GM12878 (cell line): ENCODE data around the gene EIF1AD. TPM values are rescaled to one million over a fixed set of nuclear protein-coding genes. Genes with fewer than 3 reads are reported as not detected.

Experiments used
- ATAC-seq: fragments of 200-7000 bp; cut with Tn5 transposase; 3 replicates; pipeline ENCODE4 v1.9.1; 2020; ENCODE audit warnings: mild to moderate bottlenecking, moderate library complexity
- BruUV-seq: library from RNA; stranded (reverse); fragments of 400-500 nt; replicated peaks from 2 replicates; lab custom pipeline; 2021; lab: Mats Ljungman, UMichigan
- CTCF ChIA-PET: fragments of 300-600 bp; sonication (Branson Sonifier 250); formaldehyde crosslinking; extraction: SDS; loops from one replicate; lab custom pipeline; 2021; ENCODE audit warnings: inconsistent platforms; lab: Yijun Ruan, JAX
- POLR2A ChIA-PET: fragments of 350-600 bp; formaldehyde crosslinking; extraction: SDS; loops from one replicate; lab custom pipeline; 2021; ENCODE audit warnings: inconsistent platforms; lab: Charles Lee
- RAD21 ChIA-PET: fragments of 300-600 bp; sonication (Branson Sonifier 250); formaldehyde crosslinking; loops from one replicate; lab custom pipeline; 2023; ENCODE audit warnings: antibody characterized with exemption; ENCODE audit not compliant: unreplicated experiment; lab: Charles Lee
- SMC1A ChIA-PET: fragments of 300-600 bp; sonication (Branson Sonifier 250); formaldehyde crosslinking; loops from one replicate; lab custom pipeline; 2023; ENCODE audit not compliant: unreplicated experiment, uncharacterized antibody; lab: Charles Lee
- DNase-seq: peaks from one replicate; pipeline ENCODE4 v3.0.0-alpha.2; 2011; ENCODE audit warnings: low read depth, low spot score
- FAIRE-seq: peaks from 3 replicates; lab custom pipeline; 2011; peaks lifted over from hg19 to GRCh38; lab: Jason Lieb, UNC
- H2AFZ ChIP-seq: 2 replicates; pipeline ENCODE4 v1.6.0; 2011; ENCODE audit warnings: low read depth, low read length, control low read depth; ENCODE audit not compliant: control insufficient read depth
- H3K27ac ChIP-seq: 2 replicates; pipeline ENCODE4 v1.5.1; 2011; ENCODE audit warnings: control low read depth; ENCODE audit not compliant: control insufficient read depth, insufficient read depth
- H3K27me3 ChIP-seq, 2 experiments: replicated peaks in 1 of 2; 2 replicates each; pipeline versions ENCODE4 v1.6.0 to v1.6.1; 2011; ENCODE audit warnings: low read length in 1 of 2; ENCODE audit not compliant: control insufficient read depth in 2 of 2, insufficient read depth in 2 of 2
- H3K36me3 ChIP-seq, 2 experiments: 2 replicates each; pipeline ENCODE4 v1.5.1; 2011; ENCODE audit warnings: low read length in 1 of 2; ENCODE audit not compliant: control insufficient read depth in 2 of 2, insufficient read depth in 2 of 2
- H3K4me1 ChIP-seq: 2 replicates; pipeline ENCODE4 v1.6.1; 2011; ENCODE audit warnings: mild to moderate bottlenecking, low read length, moderate library complexity, mixed read lengths; ENCODE audit not compliant: control insufficient read depth, insufficient read depth
- H3K4me2 ChIP-seq: 2 replicates; pipeline ENCODE4 v1.6.0; 2011; ENCODE audit warnings: control low read depth; ENCODE audit not compliant: control insufficient read depth, insufficient read depth
- H3K4me3 ChIP-seq: fragments of 200-600 bp; sonication (generic); 2 replicates; pipeline ENCODE4 v1.5.1; 2016
- H3K79me2 ChIP-seq: 2 replicates; pipeline ENCODE4 v1.6.0; 2011; ENCODE audit warnings: low read length; ENCODE audit not compliant: control insufficient read depth, insufficient read depth
- H3K9ac ChIP-seq: 2 replicates; pipeline ENCODE4 v1.8.0; 2011; ENCODE audit warnings: low read length, control low read depth, mixed read lengths; ENCODE audit not compliant: control insufficient read depth, insufficient read depth
- H3K9me3 ChIP-seq: replicated peaks from 3 replicates; pipeline ENCODE4 v1.5.1; 2011; ENCODE audit warnings: mild to moderate bottlenecking, low read length; ENCODE audit not compliant: control insufficient read depth, insufficient read depth
- H4K20me1 ChIP-seq: 2 replicates; pipeline ENCODE4 v1.6.0; 2011; ENCODE audit not compliant: control insufficient read depth, insufficient read depth
- DPF2 ChIP-seq: fragments of 450-650 bp; IDR thresholded peaks from 2 replicates; pipeline ENCODE4 v1.6.1; 2017; ENCODE audit warnings: mild to moderate bottlenecking
- HDAC2 ChIP-seq: fragments of 200-600 bp; sonication (generic); IDR thresholded peaks from 2 replicates; pipeline ENCODE4 v1.6.1; 2017
- KLF5 ChIP-seq: fragments of 450-650 bp; IDR thresholded peaks from 2 replicates; pipeline ENCODE4 v1.6.1; 2014; ENCODE audit warnings: mild to moderate bottlenecking; ENCODE audit not compliant: partially characterized antibody
- NFYB ChIP-seq: IDR thresholded peaks from 2 replicates; pipeline ENCODE4 v1.6.1; 2011; ENCODE audit warnings: low read depth, mild to moderate bottlenecking, low read length, improper control_type of control experiment, moderate library complexity; ENCODE audit not compliant: insufficient read depth
- POLR2A ChIP-seq: IDR thresholded peaks from 2 replicates; pipeline ENCODE4 v1.6.1; 2011; ENCODE audit warnings: low read depth, mild to moderate bottlenecking, low read length
- RCOR1 ChIP-seq: conservative IDR thresholded peaks from 2 replicates; pipeline ENCODE4 v1.6.1; 2012; ENCODE audit warnings: low read depth, low read length, improper control_type of control experiment
- SUZ12 ChIP-seq: fragments of 200-600 bp; sonication (generic); IDR thresholded peaks from one replicate; pipeline ENCODE4 v1.6.1; 2018; ENCODE audit warnings: antibody characterized with exemption, mild to moderate bottlenecking; ENCODE audit not compliant: unreplicated experiment
- WGBS: methylation state at CpG from one replicate; pipeline ENCODE4 v1.1.6; 2016; ENCODE audit warnings: low lambda C conversion rate; ENCODE audit not compliant: insufficient replicate concordance, insufficient coverage; ENCODE audit errors: missing lambda C conversion rate; 5-methylcytosine and 5-hydroxymethylcytosine counted together
- in situ Hi-C: fragments of 300-500 bp; cut with MboI; formaldehyde crosslinking; loops from 9 replicates; pipeline ENCODE4 v1.14.3; 2018; ENCODE audit warnings: mixed read lengths
- intact Hi-C: fragments of 100-400 bp; cut with micrococcal nuclease; formaldehyde crosslinking; loops from one replicate; pipeline ENCODE4 v1.14.2; 2022; ENCODE audit not compliant: unreplicated experiment
- polyA plus RNA-seq, 11 experiments: library from polyadenylated mRNA; depleted of rRNA in 4 of 11; unstranded in 6 of 11; stranded (reverse) in 5 of 11; fragments of >200 nt; fragmentation: Nextera tagmentation in 4 of 11; fragmentation: Illumina TruSeq in 1 of 11; extraction: Ambion mirVana in 4 of 11; extraction: Trizol in 1 of 11; gene quantifications; 1 replicate in 1 of 11; 2 replicates in 10 of 11; pipeline versions ENCODE4 v1.2.1 to v1.2.3, GENCODE V29; 2011 to 2016; ENCODE audit warnings: inconsistent platforms in 2 of 11, missing spikeins in 2 of 11, low read depth in 1 of 11
- total RNA-seq, 4 experiments: library from RNA; depleted of rRNA in 3 of 4; stranded (reverse); fragments of >200 nt in 3 of 4; fragmentation: Illumina TruSeq in 1 of 4; extraction: Trizol in 1 of 4; gene quantifications; 2 replicates each; pipeline versions ENCODE4 v1.2.1 to v1.2.3, GENCODE V29; 2013 to 2021

EIF1AD gene
- total and polyA plus RNA-seq, 10 of the 15 experiments (the other 5 are each of a cell fraction or from before 2014, with no cell fraction given): 31.6 to 56.8 (median 39.5) TPM

DNA sequence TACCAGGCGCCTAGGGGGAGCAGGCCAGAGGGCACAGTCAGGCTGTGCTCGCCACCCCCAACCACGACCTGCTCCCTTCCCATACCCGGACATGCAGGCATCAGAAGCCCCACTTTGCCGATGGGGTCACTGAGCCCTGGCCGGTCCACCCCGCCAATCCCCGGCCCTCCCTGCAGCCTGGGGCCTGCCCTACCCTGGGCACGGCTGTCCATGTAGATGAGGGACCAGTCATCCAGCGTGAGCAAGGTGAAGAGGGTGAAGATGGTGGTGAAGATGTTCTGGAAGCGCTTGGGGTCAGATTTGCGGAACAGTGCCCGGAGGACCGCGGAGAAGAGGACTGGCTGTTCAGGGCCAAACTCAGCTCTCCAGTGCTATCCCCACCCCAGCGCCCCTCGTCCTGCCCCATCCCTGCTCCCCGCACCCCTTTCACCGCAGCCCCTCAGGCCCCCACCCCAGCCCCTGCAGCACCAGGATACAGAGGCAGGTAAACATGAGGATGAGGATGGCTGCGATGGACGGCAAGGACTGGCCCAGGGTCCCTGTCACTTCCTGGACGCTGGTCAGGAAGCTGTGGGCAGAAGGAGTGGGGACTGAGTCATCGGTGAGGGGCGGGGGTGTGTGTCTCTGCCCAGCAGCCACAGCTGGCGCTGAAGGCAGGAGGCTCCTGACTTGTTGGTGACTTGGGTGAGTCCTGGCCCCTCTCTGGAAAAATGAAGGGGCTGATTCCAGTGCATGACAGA is 18.8 kb upstream of the EIF1AD start (continued):
- no peak for TF ChIP-seq KLF5

DNA sequence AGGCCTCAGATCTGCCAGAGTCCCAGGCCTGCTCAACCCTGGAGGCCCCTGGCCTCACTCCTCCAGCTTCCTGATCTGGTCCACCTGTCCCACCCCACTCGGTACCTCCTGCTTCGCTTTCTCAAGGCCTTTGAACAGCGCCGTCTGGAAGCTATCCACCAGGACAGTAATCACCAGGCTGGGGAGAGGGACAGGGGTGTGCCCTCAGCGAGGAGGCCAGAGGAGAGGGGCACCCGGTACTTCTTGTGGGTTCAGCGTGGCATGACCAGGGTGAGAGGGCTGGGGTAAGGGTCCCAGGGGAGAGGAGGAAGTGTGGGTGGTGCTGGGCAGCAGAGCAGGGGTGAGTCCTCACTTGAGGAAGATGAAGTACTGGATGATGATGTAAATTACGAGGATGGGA is 18.3 kb upstream of the EIF1AD start:
- Histone ChIP-seq H3K27ac (no peak overlapping the region), H3K4me2 (no peak overlapping the region), H3K4me3 (no peak overlapping the region), H3K9me3 (no peaks in the 10 kb centered on the region), H3K79me2 (no peaks in the 10 kb centered on the region), H3K36me3 (no peaks in the 10 kb centered on the region), H4K20me1 (no peaks in the 10 kb centered on the region), H3K27me3 (0 out of 4 replicates have a peak, but pooled peaks cover 0 to 3% of the 10 kb centered on the region in 2 experiments), H3K4me1 (no peaks in the 10 kb centered on the region), H3K9ac (no peak overlapping the region), H2AFZ (no peak overlapping the region)
- SMC1A ChIA-PET: no interaction called here
- FAIRE-seq (no peak), ATAC-seq (no peak), DNase-seq (no peak)
- 43% methylated on average over 8 of the region's 8 CpGs for WGBS
- CTCF ChIA-PET: interaction anchor here (1.1 to 2.2 kb wide), 3 partner anchors 25 to 115 kb away, joined by 4 to 5 read pairs (median 4); no protein-coding TSS in a partner anchor
- in situ Hi-C loops: no loop called here
- no TSS peak for BruUV-seq
- no peak for TF ChIP-seq HDAC2
- TF ChIP-seq RCOR1: no peak
- no peak for TF ChIP-seq POLR2A
- TF ChIP-seq SUZ12: no peak
- TF ChIP-seq NFYB: no peak
- no peak for TF ChIP-seq DPF2
- intact Hi-C loops: no loop called here
- POLR2A ChIA-PET: no interaction called here
- RAD21 ChIA-PET: no interaction called here
